ENCODE data around the gene MRPL10. TPM values are rescaled to one million over a fixed set of nuclear protein-coding genes. Genes with fewer than 3 reads are reported as not detected.

The MRPL10 gene
- polyA plus RNA-seq, 2 of the 4 experiments (the other 2 are of a cell fraction) = 62.8 to 97.7 TPM

Other genes with a start within 250 kb of the MRPL10 start
- gene KPNB1, start 181.6 kb downstream of the MRPL10 start, polyA plus RNA-seq (2011; rRNA removed) = 358 and 452 TPM in 2 replicates
- gene KPNB1, start 181.6 kb downstream of the MRPL10 start, polyA plus RNA-seq (2017; fragmentation: RNase III; extraction: RNeasy Plus Mini Kit Qiagen cat#74134 plus additional on column Dnase treatment) = 315 to 338 TPM (median 320 TPM) in 3 replicates
- 3.3 and 3.4 TPM in 2 replicates for gene TBKBP1, start 137.4 kb downstream of the MRPL10 start, polyA plus RNA-seq (2011; rRNA removed)
- gene TBKBP1, start 137.4 kb downstream of the MRPL10 start, polyA plus RNA-seq (2017; fragmentation: RNase III; extraction: RNeasy Plus Mini Kit Qiagen cat#74134 plus additional on column Dnase treatment) = 7.1 to 9.5 TPM (median 9.3 TPM) in 3 replicates
- gene TBX21, start 98.3 kb downstream of the MRPL10 start, polyA plus RNA-seq (2011; rRNA removed) = 0.03 TPM in 1 of 2 replicates, not detected in the other
- 0.04 TPM in 1 of 3 replicates, not detected in the others for gene TBX21, start 98.3 kb downstream of the MRPL10 start, polyA plus RNA-seq (2017; fragmentation: RNase III; extraction: RNeasy Plus Mini Kit Qiagen cat#74134 plus additional on column Dnase treatment)
- 7.0 and 7.1 TPM in 2 replicates for gene OSBPL7, start 9.7 kb downstream of the MRPL10 start, polyA plus RNA-seq (2011; rRNA removed)
- gene OSBPL7, start 9.7 kb downstream of the MRPL10 start, polyA plus RNA-seq (2017; fragmentation: RNase III; extraction: RNeasy Plus Mini Kit Qiagen cat#74134 plus additional on column Dnase treatment) = 11.4 to 16.9 TPM (median 15.4 TPM) in 3 replicates
- gene LRRC46, start 129 bp upstream of the MRPL10 start, polyA plus RNA-seq (2011; rRNA removed) = 1.7 and 2.7 TPM in 2 replicates
- gene LRRC46, start 129 bp upstream of the MRPL10 start, polyA plus RNA-seq (2017; fragmentation: RNase III; extraction: RNeasy Plus Mini Kit Qiagen cat#74134 plus additional on column Dnase treatment) = 2.3 to 3.0 TPM (median 2.5 TPM) in 3 replicates
- gene SCRN2, start 9.7 kb upstream of the MRPL10 start, polyA plus RNA-seq (2011; rRNA removed) = 20.7 and 25.8 TPM in 2 replicates
- gene SCRN2, start 9.7 kb upstream of the MRPL10 start, polyA plus RNA-seq (2017; fragmentation: RNase III; extraction: RNeasy Plus Mini Kit Qiagen cat#74134 plus additional on column Dnase treatment) = 37.3 to 47.7 TPM (median 43.7 TPM) in 3 replicates
- gene SP6, start 19.6 kb upstream of the MRPL10 start, polyA plus RNA-seq (2011; rRNA removed) = 0.61 and 0.67 TPM in 2 replicates
- gene SP6, start 19.6 kb upstream of the MRPL10 start, polyA plus RNA-seq (2017; fragmentation: RNase III; extraction: RNeasy Plus Mini Kit Qiagen cat#74134 plus additional on column Dnase treatment) = 2.0 to 2.3 TPM (median 2.1 TPM) in 3 replicates
- 6.2 and 8.0 TPM in 2 replicates for gene SP2, start 64.7 kb upstream of the MRPL10 start, polyA plus RNA-seq (2011; rRNA removed)
- 10.5 to 13.4 TPM (median 11.6 TPM) in 3 replicates for gene SP2, start 64.7 kb upstream of the MRPL10 start, polyA plus RNA-seq (2017; fragmentation: RNase III; extraction: RNeasy Plus Mini Kit Qiagen cat#74134 plus additional on column Dnase treatment)
- 40.8 and 43.4 TPM in 2 replicates for gene PNPO, start 110.0 kb upstream of the MRPL10 start, polyA plus RNA-seq (2011; rRNA removed)
- 28.7 to 29.8 TPM (median 29.5 TPM) in 3 replicates for gene PNPO, start 110.0 kb upstream of the MRPL10 start, polyA plus RNA-seq (2017; fragmentation: RNase III; extraction: RNeasy Plus Mini Kit Qiagen cat#74134 plus additional on column Dnase treatment)
- 2.2 and 3.7 TPM in 2 replicates for gene PRR15L, start 126.3 kb upstream of the MRPL10 start, polyA plus RNA-seq (2011; rRNA removed)
- gene PRR15L, start 126.3 kb upstream of the MRPL10 start, polyA plus RNA-seq (2017; fragmentation: RNase III; extraction: RNeasy Plus Mini Kit Qiagen cat#74134 plus additional on column Dnase treatment) = 0.88 to 1.6 TPM (median 1.1 TPM) in 3 replicates
- gene CDK5RAP3, start 139.6 kb upstream of the MRPL10 start, polyA plus RNA-seq (2011; rRNA removed) = 124 and 179 TPM in 2 replicates
- 135 to 165 TPM (median 164 TPM) in 3 replicates for gene CDK5RAP3, start 139.6 kb upstream of the MRPL10 start, polyA plus RNA-seq (2017; fragmentation: RNase III; extraction: RNeasy Plus Mini Kit Qiagen cat#74134 plus additional on column Dnase treatment)
- gene COPZ2, start 206.3 kb upstream of the MRPL10 start, polyA plus RNA-seq (2011; rRNA removed) = 19.1 and 19.3 TPM in 2 replicates
- gene COPZ2, start 206.3 kb upstream of the MRPL10 start, polyA plus RNA-seq (2017; fragmentation: RNase III; extraction: RNeasy Plus Mini Kit Qiagen cat#74134 plus additional on column Dnase treatment) = 10.6 to 11.0 TPM (median 10.9 TPM) in 3 replicates
- gene NFE2L1, start 216.8 kb upstream of the MRPL10 start, polyA plus RNA-seq (2011; rRNA removed) = 241 and 283 TPM in 2 replicates
- gene NFE2L1, start 216.8 kb upstream of the MRPL10 start, polyA plus RNA-seq (2017; fragmentation: RNase III; extraction: RNeasy Plus Mini Kit Qiagen cat#74134 plus additional on column Dnase treatment) = 104 to 111 TPM (median 108 TPM) in 3 replicates